Esophagus squamous epithelium (tissue), 5 donors: Measurements from ENCODE around the gene TBC1D7. TPM values are rescaled to one million over a fixed set of nuclear protein-coding genes. Genes with fewer than 3 reads are reported as not detected.

Experiments
- DNase-seq: peaks from one replicate; lab custom pipeline; 2025; lab: John Stamatoyannopoulos, UW
- H3K27ac ChIP-seq, 4 donors: fragments of 200-600 bp; sonication (generic); one replicate each; pipeline ENCODE4 v1.5.1; 2016 to 2019; ENCODE audit warnings: mild to moderate bottlenecking in 1 of 4
- H3K27me3 ChIP-seq, 4 donors: fragments of 200-600 bp; sonication (generic); 1 replicate in 3 of 4; 2 replicates in 1 of 4; pipeline versions ENCODE4 v1.5.1 to v1.6.0; 2017 to 2021; ENCODE audit warnings: antibody characterized with exemption in 1 of 4
- H3K36me3 ChIP-seq, 3 donors: fragments of 200-600 bp; sonication (generic); one replicate each; pipeline ENCODE4 v1.5.1; 2016 to 2019
- H3K4me1 ChIP-seq, 3 donors: fragments of 200-600 bp; sonication (generic); one replicate each; pipeline ENCODE4 v1.5.1; 2017 to 2019
- H3K4me3 ChIP-seq, 4 donors: fragments of 200-600 bp; sonication (generic); 1 replicate in 3 of 4; 2 replicates in 1 of 4; pipeline ENCODE4 v1.5.1; 2016 to 2019; ENCODE audit warnings: mild to moderate bottlenecking in 2 of 4, moderate library complexity in 1 of 4
- H3K9me3 ChIP-seq, 3 donors: fragments of 200-600 bp; sonication (generic); one replicate each; pipeline ENCODE4 v1.5.1; 2016 to 2019
- CTCF ChIP-seq, 6 experiments: fragments of 450-650 bp in 4 of 6; fragments of 200-600 bp in 2 of 6; sonication (generic) in 2 of 6; IDR thresholded peaks; one replicate each; pipeline ENCODE4 v1.5.1; 2016 to 2019; ENCODE audit warnings: antibody characterized with exemption in 6 of 6, mild to moderate bottlenecking in 4 of 6, moderate library complexity in 4 of 6
- POLR2A ChIP-seq, 4 donors: fragments of 450-650 bp; IDR thresholded peaks; one replicate each; pipeline ENCODE4 v1.6.1; 2017; ENCODE audit warnings: antibody characterized with exemption in 4 of 4, mild to moderate bottlenecking in 4 of 4, moderate library complexity in 3 of 4
- WGBS, 2 donors: methylation state at CpG; one replicate each; pipeline ENCODE4 v1.1.5; 2018; 5-methylcytosine and 5-hydroxymethylcytosine counted together
- intact Hi-C: fragments of 100-400 bp; cut with DNase I; formaldehyde crosslinking; loops from one replicate; pipeline ENCODE4 v1.15.0; 2022
- total RNA-seq, 4 donors: library from RNA; depleted of rRNA; stranded (reverse); fragments of >200 nt; gene quantifications; one replicate each; pipeline ENCODE4 v1.1.0, GENCODE V29; 2016
- donor health status: DM: yes; HTN: yes; CAD: no.

The TBC1D7 gene
- total RNA-seq, 4 donors from 2014 or later: 8.2 to 13.5 (median 12.6) TPM

GRCh38 chr6:13274707-13275434 lies 53.5 kb downstream of the TBC1D7 start:
- TF ChIP-seq POLR2A (IDR thresholded peaks at IDR 0.05) (no peak), CTCF (IDR thresholded peaks at IDR 0.05) (no peak)
- DNase-seq: no peak
- Histone ChIP-seq H3K9me3 (no peaks in the 10 kb centered on the region), H3K4me1 (no peaks in the 10 kb centered on the region), H3K4me3 (peak overlapping the region in 1 of 4 donors; percentile 44), H3K27ac (no peak overlapping the region), H3K27me3 (no peaks in the 10 kb centered on the region), H3K36me3 (no peaks in the 10 kb centered on the region)
- intact Hi-C loops: no loop called here
- 73 to 86% methylated on average over 3 to 6 of the region's 6 CpGs for WGBS, 2 donors

GRCh38 chr6:13273931-13274706 lies 54.2 kb downstream of the TBC1D7 start:
- Histone ChIP-seq H3K27me3 (no peaks in the 10 kb centered on the region), H3K4me3 (peak overlapping the region in 2 of 4 donors; percentile 11 to 44), H3K9me3 (no peaks in the 10 kb centered on the region), H3K27ac (peak overlapping the region in 1 of 4 donors; percentile 51), H3K4me1 (peaks cover 0 to 6% (median 0%) of the 10 kb centered on the region in 3 donors), H3K36me3 (no peaks in the 10 kb centered on the region)
- no peak for TF ChIP-seq POLR2A (IDR thresholded peaks at IDR 0.05)
- intact Hi-C loops: no loop called here
- DNase-seq: no peak
- WGBS, 2 donors: 57 to 83% methylated on average over 17 to 21 of the region's 21 CpGs

- TF ChIP-seq POLR2A (IDR thresholded peaks at IDR 0.05) (no peak), CTCF (IDR thresholded peaks at IDR 0.05) (no peak)
- WGBS, 2 donors: 57 to 66% methylated on average over 7 to 10 of the region's 10 CpGs
- Histone ChIP-seq H3K4me3 (peak overlapping the region in 2 of 4 donors; percentile 11 to 44), H3K9me3 (no peaks in the 10 kb centered on the region), H3K27me3 (no peaks in the 10 kb centered on the region), H3K27ac (peak overlapping the region in 1 of 4 donors; percentile 51), H3K4me1 (peaks cover 0 to 10% (median 0%) of the 10 kb centered on the region in 3 donors), H3K36me3 (no peaks in the 10 kb centered on the region)
- no peak for DNase-seq
- intact Hi-C loops: no loop called here
These were observed 55.0 kb downstream of the TBC1D7 start for GRCh38 chr6:13273202-13273930.

GRCh38 chr6:13272131-13273046 lies 55.9 kb downstream of the TBC1D7 start:
- intact Hi-C loops: no loop called here
- WGBS, 2 donors: 67 to 75% methylated on average over 22 to 23 of the region's 24 CpGs
- Histone ChIP-seq H3K4me3 (peak overlapping the region in 2 of 4 donors; percentile 11 to 44), H3K27ac (peak overlapping the region in 1 of 4 donors; percentile 1), H3K27me3 (no peaks in the 10 kb centered on the region), H3K4me1 (peaks cover 0 to 10% (median 0%) of the 10 kb centered on the region in 3 donors), H3K9me3 (no peaks in the 10 kb centered on the region), H3K36me3 (no peaks in the 10 kb centered on the region)
- no peak for DNase-seq
- TF ChIP-seq CTCF (IDR thresholded peaks at IDR 0.05) (no peak), POLR2A (IDR thresholded peaks at IDR 0.05) (no peak)
